ENCODE data around the gene TXNDC2. TPM values are rescaled to one million over a fixed set of nuclear protein-coding genes. Genes with fewer than 3 reads are reported as not detected.

The TXNDC2 gene
- total RNA-seq, 3 donors from 2014 or later: 0.28 TPM; not detected in 2

DNA sequence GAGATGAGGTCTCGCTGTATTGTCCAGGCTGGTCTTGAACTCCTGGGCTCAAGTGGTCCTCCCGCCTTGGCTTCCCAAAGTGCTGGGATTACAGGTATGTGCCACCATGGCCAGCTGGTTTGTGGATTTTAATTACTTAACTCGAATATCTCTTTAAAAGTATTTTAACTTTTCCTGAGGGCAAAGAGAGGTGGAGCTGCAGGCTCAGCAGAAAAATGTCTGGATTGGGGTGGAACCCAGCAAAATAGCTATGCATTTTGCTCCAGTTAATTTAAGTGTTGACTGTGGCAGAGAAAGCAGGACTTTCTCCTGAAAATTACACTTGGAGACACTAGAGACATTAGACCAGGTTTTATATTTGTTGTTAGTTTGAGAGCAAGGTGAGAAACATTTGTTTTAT lies 35.5 kb upstream of the TXNDC2 start:
- Histone ChIP-seq H3K4me3 (no peak overlapping the region), H3K9me3 (no peaks in the 10 kb centered on the region), H3K36me3 (ENCODE audit: low read depth) (no peaks in the 10 kb centered on the region), H3K4me1 (ENCODE audit: low read depth) (no peaks in the 10 kb centered on the region)
- DNase-seq (no peak), ATAC-seq (no peak)
- TF ChIP-seq, protein P1, sequence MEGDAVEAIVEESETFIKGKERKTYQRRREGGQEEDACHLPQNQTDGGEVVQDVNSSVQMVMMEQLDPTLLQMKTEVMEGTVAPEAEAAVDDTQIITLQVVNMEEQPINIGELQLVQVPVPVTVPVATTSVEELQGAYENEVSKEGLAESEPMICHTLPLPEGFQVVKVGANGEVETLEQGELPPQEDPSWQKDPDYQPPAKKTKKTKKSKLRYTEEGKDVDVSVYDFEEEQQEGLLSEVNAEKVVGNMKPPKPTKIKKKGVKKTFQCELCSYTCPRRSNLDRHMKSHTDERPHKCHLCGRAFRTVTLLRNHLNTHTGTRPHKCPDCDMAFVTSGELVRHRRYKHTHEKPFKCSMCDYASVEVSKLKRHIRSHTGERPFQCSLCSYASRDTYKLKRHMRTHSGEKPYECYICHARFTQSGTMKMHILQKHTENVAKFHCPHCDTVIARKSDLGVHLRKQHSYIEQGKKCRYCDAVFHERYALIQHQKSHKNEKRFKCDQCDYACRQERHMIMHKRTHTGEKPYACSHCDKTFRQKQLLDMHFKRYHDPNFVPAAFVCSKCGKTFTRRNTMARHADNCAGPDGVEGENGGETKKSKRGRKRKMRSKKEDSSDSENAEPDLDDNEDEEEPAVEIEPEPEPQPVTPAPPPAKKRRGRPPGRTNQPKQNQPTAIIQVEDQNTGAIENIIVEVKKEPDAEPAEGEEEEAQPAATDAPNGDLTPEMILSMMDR (IDR thresholded peaks at IDR 0.05): no peak
- intact Hi-C loops (cut with DNase I, micrococcal nuclease): no loop called here

DNA sequence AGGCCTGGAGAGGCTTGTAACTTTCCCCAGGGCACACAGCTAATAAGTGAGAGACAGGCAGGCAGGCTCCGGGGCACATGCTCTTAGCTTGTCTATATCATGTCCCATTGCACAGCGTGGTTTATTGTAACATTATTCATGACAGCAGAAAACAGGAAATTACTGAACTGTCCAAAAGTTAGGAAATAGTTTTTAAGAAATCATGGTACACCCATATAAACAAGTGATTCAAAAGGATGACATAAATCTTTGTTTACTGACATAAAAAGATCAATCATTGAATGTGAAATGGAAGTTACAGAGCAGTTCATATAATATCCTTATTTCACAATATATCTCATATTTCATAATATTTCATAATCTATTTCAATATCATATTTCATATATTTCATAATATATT lies 34.3 kb upstream of the TXNDC2 start:
- Histone ChIP-seq H3K4me1 (ENCODE audit: low read depth) (no peaks in the 10 kb centered on the region), H3K4me3 (no peak overlapping the region), H3K9me3 (no peaks in the 10 kb centered on the region), H3K36me3 (ENCODE audit: low read depth) (no peaks in the 10 kb centered on the region)
- TF ChIP-seq, protein P1 (IDR thresholded peaks at IDR 0.05): no peak
- no peak for ATAC-seq
- no peak for DNase-seq
- intact Hi-C loops (cut with DNase I, micrococcal nuclease): no loop called here

DNA sequence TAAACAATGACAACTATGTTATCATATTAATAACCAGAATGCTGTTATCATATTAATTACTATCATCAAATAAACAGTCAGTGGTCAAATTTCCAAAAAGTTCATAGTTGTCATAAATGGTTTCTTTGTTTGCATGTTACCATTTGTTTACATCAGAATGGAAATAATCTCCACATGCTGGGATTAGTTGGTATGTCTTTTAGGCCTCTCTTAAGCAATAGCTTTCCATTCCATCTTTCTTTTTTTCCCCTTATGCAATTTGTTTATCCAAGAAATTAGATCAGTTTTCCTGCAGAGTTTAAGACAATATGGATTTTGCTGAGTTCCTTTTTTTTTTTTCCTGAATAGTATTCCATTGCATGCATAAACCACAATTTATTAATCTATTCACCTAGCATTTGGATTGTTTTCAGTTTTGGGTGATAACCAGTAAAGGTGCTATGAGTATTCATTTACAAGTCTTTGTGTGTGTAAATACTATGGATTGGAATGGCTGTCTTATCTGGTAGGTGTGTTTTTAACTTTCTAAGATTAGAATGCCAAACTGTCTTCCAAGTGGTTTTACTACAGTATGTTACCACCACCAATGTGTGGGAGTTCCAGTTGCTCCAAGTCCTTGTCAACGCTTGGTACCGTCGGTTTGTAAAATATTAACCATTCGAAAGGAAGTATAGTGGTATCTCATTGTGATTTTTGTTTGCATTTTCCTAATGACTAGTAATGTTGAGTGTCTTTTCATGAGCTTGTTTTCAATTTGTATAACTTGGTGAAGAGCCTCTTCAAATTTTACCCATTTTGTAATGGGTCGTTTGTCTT lies 33.3 kb upstream of the TXNDC2 start:
- no peak for ATAC-seq
- TF ChIP-seq, protein P1 (IDR thresholded peaks at IDR 0.05): no peak
- no peak for DNase-seq
- no peaks in the 10 kb centered on the region for H3K4me1 ChIP-seq (ENCODE audit: low read depth)
- no peaks in the 10 kb centered on the region for H3K9me3 ChIP-seq
- no peak overlapping the region for H3K4me3 ChIP-seq
- intact Hi-C loops (cut with DNase I, micrococcal nuclease): no loop called here
- no peaks in the 10 kb centered on the region for H3K36me3 ChIP-seq (ENCODE audit: low read depth)

DNA sequence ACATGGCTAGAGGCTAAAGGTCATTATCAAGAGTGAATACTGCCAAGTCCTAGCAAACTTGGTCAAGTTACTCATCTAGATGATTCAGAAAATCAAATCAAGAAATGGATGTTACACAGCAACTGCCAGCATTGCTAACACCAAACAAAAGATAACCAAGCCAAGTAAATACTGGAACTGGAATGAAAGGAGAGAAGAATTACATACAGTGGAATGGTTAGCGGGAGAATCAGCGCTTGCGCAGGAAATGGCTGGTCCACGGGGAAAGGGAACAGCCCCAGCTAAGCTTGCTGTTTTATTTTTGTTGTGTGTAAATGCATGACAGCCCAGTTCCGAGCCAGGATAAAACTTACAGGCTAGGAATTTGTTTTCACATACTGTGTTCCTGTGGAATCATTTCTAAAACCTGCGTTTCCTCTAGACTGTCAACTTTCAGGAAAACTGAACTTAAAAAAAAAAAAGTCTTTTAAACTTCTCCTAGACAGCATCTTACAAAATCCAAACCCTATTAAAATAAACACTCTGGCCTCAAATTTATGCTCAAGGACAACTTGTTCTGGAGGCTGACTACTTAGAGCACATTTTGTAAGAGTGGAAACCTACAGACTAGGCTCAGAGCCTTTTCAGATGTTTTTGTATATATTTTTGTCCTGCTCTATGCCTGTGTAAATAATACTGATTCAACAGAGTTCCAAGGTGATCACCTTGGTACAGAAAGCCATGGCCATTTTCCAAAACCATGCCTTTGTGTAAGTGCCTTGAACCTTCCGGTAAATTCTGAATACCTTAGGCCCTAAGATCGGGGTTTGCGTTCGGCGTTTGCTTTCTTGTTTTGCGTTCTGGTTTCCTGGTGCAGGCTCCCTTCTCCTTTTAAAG lies 30.7 kb upstream of the TXNDC2 start:
- TF ChIP-seq, protein P1 (IDR thresholded peaks at IDR 0.05): no peak
- ATAC-seq: peak; percentile 11
- Histone ChIP-seq H3K36me3 (ENCODE audit: low read depth) (no peaks in the 10 kb centered on the region), H3K9me3 (no peaks in the 10 kb centered on the region), H3K4me1 (ENCODE audit: low read depth) (no peaks in the 10 kb centered on the region), H3K4me3 (no peak overlapping the region)
- intact Hi-C loops (cut with DNase I, micrococcal nuclease): no loop called here
- DNase-seq: no peak

DNA sequence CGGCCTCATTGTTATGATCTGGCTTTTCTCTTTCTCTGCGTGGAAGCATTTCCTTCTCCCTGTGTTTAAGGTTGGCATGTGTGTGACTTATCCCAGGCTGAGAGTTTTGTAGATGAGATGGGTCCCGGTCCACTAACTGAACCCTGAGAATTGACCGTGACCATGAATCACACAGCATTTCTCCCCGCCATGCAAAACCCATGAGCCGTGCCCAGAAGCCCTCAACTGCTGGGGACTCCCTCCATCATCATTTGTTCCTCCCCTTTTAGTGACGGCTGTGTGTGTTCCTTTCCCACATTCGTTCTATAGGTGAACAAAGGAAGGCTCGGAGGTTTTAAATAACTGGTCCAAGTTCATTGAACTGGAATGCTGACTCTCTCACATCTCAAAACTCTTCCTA lies 30.1 kb upstream of the TXNDC2 start:
- ATAC-seq (no peak), DNase-seq (no peak)
- Histone ChIP-seq H3K4me3 (no peak overlapping the region), H3K36me3 (ENCODE audit: low read depth) (no peaks in the 10 kb centered on the region), H3K9me3 (no peaks in the 10 kb centered on the region), H3K4me1 (ENCODE audit: low read depth) (no peaks in the 10 kb centered on the region)
- TF ChIP-seq, protein P1 (IDR thresholded peaks at IDR 0.05): no peak
- intact Hi-C loops (cut with DNase I, micrococcal nuclease): no loop called here
